H9 (cell line): Measurements from ENCODE around the gene SMO. TPM values are rescaled to one million over a fixed set of nuclear protein-coding genes. Genes with fewer than 3 reads are reported as not detected.

ENCODE experiments used
- DNase-seq: peaks from one replicate; pipeline ENCODE4 v3.0.0-alpha.2; 2017
- H2AFZ ChIP-seq: one replicate; pipeline ENCODE4 v1.6.1; 2013; ENCODE audit warnings: mild to moderate bottlenecking, low read length, control low read depth, moderate library complexity
- H2AK5ac ChIP-seq: 2 replicates; pipeline ENCODE4 v1.6.1; 2013; ENCODE audit warnings: low read length, control low read depth, mixed read lengths; ENCODE audit not compliant: insufficient read length
- H2BK120ac ChIP-seq: one replicate; pipeline ENCODE4 v1.6.1; 2013; ENCODE audit warnings: low read depth, mild to moderate bottlenecking, low read length, control low read depth, inconsistent platforms; ENCODE audit not compliant: poor library complexity, severe bottlenecking
- H2BK12ac ChIP-seq: 2 replicates; pipeline ENCODE4 v1.6.1; 2013; ENCODE audit warnings: low read length, control low read depth, mixed read lengths, low read depth; ENCODE audit not compliant: insufficient read length
- H2BK15ac ChIP-seq: 2 replicates; pipeline ENCODE4 v1.6.1; 2013; ENCODE audit warnings: low read depth, low read length, control low read depth
- H2BK20ac ChIP-seq: one replicate; pipeline ENCODE4 v1.6.1; 2013; ENCODE audit warnings: low read depth, mild to moderate bottlenecking, low read length, control low read depth, inconsistent platforms; ENCODE audit not compliant: poor library complexity, severe bottlenecking
- H2BK5ac ChIP-seq: 2 replicates; pipeline ENCODE4 v1.6.1; 2013; ENCODE audit warnings: low read length, control low read depth, mixed read lengths; ENCODE audit not compliant: insufficient read length
- H3K14ac ChIP-seq: 2 replicates; pipeline ENCODE4 v1.6.1; 2013; ENCODE audit warnings: low read length, control low read depth; ENCODE audit not compliant: insufficient read depth
- H3K18ac ChIP-seq: 2 replicates; pipeline ENCODE4 v1.6.1; 2013; ENCODE audit warnings: low read depth, mild to moderate bottlenecking, mixed read lengths, low read length, control low read depth; ENCODE audit not compliant: insufficient read length
- H3K23ac ChIP-seq: 2 replicates; pipeline ENCODE4 v1.6.1; 2013; ENCODE audit warnings: low read length, control low read depth, mixed read lengths, low read depth; ENCODE audit not compliant: insufficient read length
- H3K23me2 ChIP-seq: 2 replicates; pipeline ENCODE4 v1.6.1; 2013; ENCODE audit warnings: low read depth, mild to moderate bottlenecking, mixed read lengths, low read length, control low read depth; ENCODE audit not compliant: insufficient read length, poor library complexity, severe bottlenecking
- H3K27ac ChIP-seq: 2 replicates; pipeline ENCODE4 v1.5.1; 2013; ENCODE audit warnings: low read length, control low read depth, mixed read lengths, low read depth; ENCODE audit not compliant: insufficient read length
- H3K27me3 ChIP-seq: 2 replicates; pipeline ENCODE4 v1.6.1; 2013; ENCODE audit warnings: low read length, control low read depth, inconsistent platforms; ENCODE audit not compliant: insufficient read depth
- H3K4ac ChIP-seq: 2 replicates; pipeline ENCODE4 v1.6.1; 2013; ENCODE audit warnings: low read depth, mild to moderate bottlenecking, control low read depth, inconsistent platforms, low read length, moderate library complexity
- H3K4me1 ChIP-seq: 2 replicates; pipeline ENCODE4 v1.6.1; 2013; ENCODE audit warnings: low read length, control low read depth, inconsistent platforms; ENCODE audit not compliant: insufficient read depth
- H3K4me2 ChIP-seq: 2 replicates; pipeline ENCODE4 v1.6.1; 2013; ENCODE audit warnings: low read length, control low read depth, mixed read lengths; ENCODE audit not compliant: insufficient read length, insufficient read depth
- H3K56ac ChIP-seq: 2 replicates; pipeline ENCODE4 v1.6.1; 2013; ENCODE audit warnings: low read depth, mild to moderate bottlenecking, mixed read lengths, low read length, control low read depth; ENCODE audit not compliant: insufficient read length
- H3K79me1 ChIP-seq: 2 replicates; pipeline ENCODE4 v1.6.1; 2013; ENCODE audit warnings: low read depth, mild to moderate bottlenecking, moderate library complexity, low read length, control low read depth, inconsistent platforms; ENCODE audit not compliant: insufficient read depth, poor library complexity, severe bottlenecking
- H3K79me2 ChIP-seq: 2 replicates; pipeline ENCODE4 v1.6.1; 2013; ENCODE audit warnings: low read length, control low read depth, inconsistent platforms; ENCODE audit not compliant: insufficient read depth
- H3K9ac ChIP-seq: 2 replicates; pipeline ENCODE4 v1.6.1; 2013; ENCODE audit warnings: low read length, control low read depth, mixed read lengths; ENCODE audit not compliant: insufficient read length; ENCODE audit errors: extremely low read depth
- H3K9me3 ChIP-seq: one replicate; pipeline ENCODE4 v1.6.1; 2013; ENCODE audit warnings: low read depth, low read length, inconsistent platforms; ENCODE audit not compliant: control insufficient read depth
- H3T11ph ChIP-seq: one replicate; pipeline ENCODE4 v1.6.1; 2013; ENCODE audit warnings: mild to moderate bottlenecking, low read length, control low read depth, inconsistent platforms
- H4K20me1 ChIP-seq: one replicate; pipeline ENCODE4 v1.6.1; 2013; ENCODE audit not compliant: control insufficient read depth, insufficient read length, insufficient read depth
- H4K5ac ChIP-seq: 2 replicates; pipeline ENCODE4 v1.6.1; 2013; ENCODE audit warnings: low read depth, mild to moderate bottlenecking, mixed read lengths, low read length, control low read depth; ENCODE audit not compliant: insufficient read length
- H4K8ac ChIP-seq: replicated peaks from 2 replicates; pipeline ENCODE4 v1.6.1; 2013; ENCODE audit warnings: low read length, control low read depth, mixed read lengths, low read depth; ENCODE audit not compliant: insufficient read length
- H4K91ac ChIP-seq: 2 replicates; pipeline ENCODE4 v1.6.1; 2013; ENCODE audit warnings: low read depth, mild to moderate bottlenecking, moderate library complexity, mixed read lengths, low read length, control low read depth; ENCODE audit not compliant: insufficient read length
- H3K27ac Mint-ChIP-seq, 3 experiments: 2 replicates in 2 of 3; 3 replicates in 1 of 3; pipeline ENCODE4 v1.8.0; 2020 to 2021; ENCODE audit warnings: mixed read lengths in 3 of 3, mild to moderate bottlenecking in 1 of 3, moderate library complexity in 1 of 3
- H3K27me3 Mint-ChIP-seq: 2 replicates; pipeline ENCODE4 v1.8.0; 2021; ENCODE audit warnings: low read depth, mild to moderate bottlenecking, moderate library complexity, mixed read lengths
- H3K36me3 Mint-ChIP-seq, 3 experiments: 2 replicates in 2 of 3; 3 replicates in 1 of 3; pipeline ENCODE4 v1.8.0; 2020 to 2021; ENCODE audit warnings: low read depth in 3 of 3, mixed read lengths in 3 of 3; ENCODE audit not compliant: insufficient read depth in 1 of 3
- H3K4me1 Mint-ChIP-seq, 2 experiments: 2 replicates each; pipeline ENCODE4 v1.8.0; 2020; ENCODE audit warnings: mixed read lengths in 2 of 2
- H3K4me3 Mint-ChIP-seq, 2 experiments: 2 replicates in 1 of 2; 3 replicates in 1 of 2; pipeline ENCODE4 v1.8.0; 2020 to 2021; ENCODE audit warnings: mild to moderate bottlenecking in 2 of 2, mixed read lengths in 2 of 2, moderate library complexity in 1 of 2
- H3K9me3 Mint-ChIP-seq, 2 experiments: 2 replicates in 1 of 2; 3 replicates in 1 of 2; pipeline ENCODE4 v1.8.0; 2020; ENCODE audit warnings: mild to moderate bottlenecking in 2 of 2, mixed read lengths in 2 of 2, moderate library complexity in 1 of 2
- CTCF ChIP-seq: fragments of 200-600 bp; sonication (generic); conservative IDR thresholded peaks from 3 replicates; pipeline ENCODE4 v1.8.0; 2021; ENCODE audit warnings: antibody characterized with exemption, mild to moderate bottlenecking
- WGBS: extraction: QIAGEN DNeasy Blood & Tissue Kit; methylation state at CpG from one replicate; pipeline ENCODE4 v1.1.7; 2013; ENCODE audit warnings: missing lambda C conversion rate, low lambda C conversion rate, mixed read lengths; ENCODE audit not compliant: insufficient read length; ENCODE audit errors: extremely low coverage; 5-methylcytosine and 5-hydroxymethylcytosine counted together
- total RNA-seq: library from RNA; stranded (reverse); gene quantifications from 2 replicates; pipeline ENCODE4 v1.2.1, GENCODE V29; 2021

Gene SMO
- total RNA-seq, 1 experiment from 2014 or later = 66.8 TPM

GRCh38 chr7:129199406-129199805 lies 11.0 kb downstream of the SMO start:
- Histone ChIP-seq H4K91ac (no peak overlapping the region), H2BK12ac (no peak overlapping the region), H2BK15ac (no peak overlapping the region), H3T11ph (no peak overlapping the region), H3K9ac (no peak overlapping the region), H3K79me2 (peaks cover 3% of the 10 kb centered on the region; the same call in 1 of the 2 replicates), H3K4me2 (no peak overlapping the region), H2BK20ac (no peak overlapping the region), H3K4ac (no peak overlapping the region), H3K18ac (no peak overlapping the region), H3K79me1 (peaks cover 3% of the 10 kb centered on the region), H3K9me3 (no peaks in the 10 kb centered on the region), H4K20me1 (no peaks in the 10 kb centered on the region), H2AK5ac (no peak overlapping the region), H3K14ac (no peak overlapping the region), H3K23ac (no peak overlapping the region), H3K4me1 (no peaks in the 10 kb centered on the region), H3K27me3 (no peaks in the 10 kb centered on the region), H4K5ac (no peak overlapping the region), H3K56ac (no peak overlapping the region), H2AFZ (no peak overlapping the region), H2BK120ac (no peak overlapping the region), H3K23me2 (no peaks in the 10 kb centered on the region), H2BK5ac (no peak overlapping the region), H3K27ac (no peak overlapping the region), H4K8ac (no peak overlapping the region)
- Mint-ChIP-seq H3K27me3 (no peaks in the 10 kb centered on the region), H3K27ac (no peak overlapping the region), H3K4me1 (peaks cover 0 to 2% of the 10 kb centered on the region in 2 experiments; a peak in 1 of 4 replicates), H3K4me3 (no peak overlapping the region), H3K36me3 (peaks cover 13 to 41% (median 39%) of the 10 kb centered on the region in 3 experiments), H3K9me3 (peaks cover 0 to 8% of the 10 kb centered on the region in 2 experiments; a peak in 1 of 5 replicates)
- no peak for TF ChIP-seq CTCF
- no peak for DNase-seq
- WGBS = no CpG with 5 or more reads among the region's 4 CpGs
